Neural progenitor cell (in vitro differentiated cells): ENCODE data around the gene SCARF1.

ENCODE experiments used
- EZH2 ChIP-seq: fragments of 200-600 bp; sonication (generic); IDR thresholded peaks from 2 replicates; pipeline ENCODE4 v1.6.1; 2017; ENCODE audit warnings: antibody characterized with exemption, mild to moderate bottlenecking, moderate library complexity
- EZH2phosphoT487 ChIP-seq: fragments of 200-600 bp; sonication (generic); IDR thresholded peaks from 2 replicates; pipeline ENCODE4 v1.6.1; 2017; ENCODE audit warnings: antibody characterized with exemption
- TF ChIP-seq, protein P1 (sequence below): fragments of 200-600 bp; sonication (generic); IDR thresholded peaks from 2 replicates; pipeline ENCODE4 v1.5.1; 2017; ENCODE audit warnings: antibody characterized with exemption, mild to moderate bottlenecking

DNA sequence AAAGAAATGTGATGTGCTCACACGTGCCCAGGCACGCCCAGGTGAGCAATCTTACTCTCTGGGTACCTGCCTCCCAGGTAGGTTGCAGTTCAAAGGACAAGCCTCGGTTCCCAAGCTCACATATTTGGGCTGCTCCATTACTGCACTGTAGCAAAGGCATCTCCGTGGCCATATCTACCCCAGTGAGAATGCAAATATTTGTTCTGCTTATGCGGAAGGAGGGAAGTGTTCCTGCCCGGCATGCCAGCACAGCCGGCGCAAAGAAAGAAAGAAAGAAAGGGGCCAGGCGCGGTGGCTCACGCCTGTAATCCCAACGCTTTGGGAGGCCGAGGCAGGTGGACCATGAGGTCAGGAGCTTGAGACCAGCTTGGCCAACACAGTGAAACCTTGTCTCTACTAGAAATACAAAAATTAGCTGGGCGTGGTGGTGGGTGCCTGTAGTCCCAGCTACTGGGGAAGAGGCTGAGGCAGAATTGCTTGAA, 47.6 kb downstream of the SCARF1 start:
- TF ChIP-seq, protein P1, sequence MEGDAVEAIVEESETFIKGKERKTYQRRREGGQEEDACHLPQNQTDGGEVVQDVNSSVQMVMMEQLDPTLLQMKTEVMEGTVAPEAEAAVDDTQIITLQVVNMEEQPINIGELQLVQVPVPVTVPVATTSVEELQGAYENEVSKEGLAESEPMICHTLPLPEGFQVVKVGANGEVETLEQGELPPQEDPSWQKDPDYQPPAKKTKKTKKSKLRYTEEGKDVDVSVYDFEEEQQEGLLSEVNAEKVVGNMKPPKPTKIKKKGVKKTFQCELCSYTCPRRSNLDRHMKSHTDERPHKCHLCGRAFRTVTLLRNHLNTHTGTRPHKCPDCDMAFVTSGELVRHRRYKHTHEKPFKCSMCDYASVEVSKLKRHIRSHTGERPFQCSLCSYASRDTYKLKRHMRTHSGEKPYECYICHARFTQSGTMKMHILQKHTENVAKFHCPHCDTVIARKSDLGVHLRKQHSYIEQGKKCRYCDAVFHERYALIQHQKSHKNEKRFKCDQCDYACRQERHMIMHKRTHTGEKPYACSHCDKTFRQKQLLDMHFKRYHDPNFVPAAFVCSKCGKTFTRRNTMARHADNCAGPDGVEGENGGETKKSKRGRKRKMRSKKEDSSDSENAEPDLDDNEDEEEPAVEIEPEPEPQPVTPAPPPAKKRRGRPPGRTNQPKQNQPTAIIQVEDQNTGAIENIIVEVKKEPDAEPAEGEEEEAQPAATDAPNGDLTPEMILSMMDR: no peak
- TF ChIP-seq EZH2 (no peak), EZH2phosphoT487 (no peak)
